ENCODE measurements around the gene TNFSF4. TPM values are rescaled to one million over a fixed set of nuclear protein-coding genes. Genes with fewer than 3 reads are reported as not detected.
A peak's percentile ranks its signal among the peaks of the same experiment; 100 is the strongest.

Gene TNFSF4
- total and polyA plus RNA-seq, 2 of the 13 experiments (the other 11 are each of a cell fraction or from before 2014, with no cell fraction given), result 2.4 to 7.9 TPM

DNA sequence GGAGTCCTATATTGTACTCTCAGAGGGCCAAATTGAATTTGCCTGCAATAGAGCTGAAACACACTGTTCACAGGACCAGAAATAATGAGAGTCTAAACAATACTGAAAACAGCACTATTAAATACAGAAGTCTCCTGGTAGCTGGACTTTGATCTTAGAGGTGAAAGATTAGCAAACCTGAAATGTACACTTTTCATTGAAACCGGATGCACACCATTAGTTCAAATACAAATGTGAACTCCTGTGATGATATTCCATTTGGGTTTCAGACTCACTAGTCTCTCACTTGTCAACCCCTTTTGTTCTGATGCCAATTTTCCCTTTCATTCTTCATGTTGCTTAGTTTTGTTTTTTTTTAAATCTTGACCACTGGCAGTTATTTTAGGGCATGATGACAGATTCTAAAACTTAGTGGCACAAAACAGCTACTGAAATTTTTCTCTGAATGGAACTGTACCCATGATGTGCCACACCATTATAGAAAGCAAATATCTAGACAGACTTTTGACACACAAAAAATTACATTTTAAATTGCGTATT is 5.9 kb upstream of the TNFSF4 start (continued):
- TF ChIP-seq, protein P1, sequence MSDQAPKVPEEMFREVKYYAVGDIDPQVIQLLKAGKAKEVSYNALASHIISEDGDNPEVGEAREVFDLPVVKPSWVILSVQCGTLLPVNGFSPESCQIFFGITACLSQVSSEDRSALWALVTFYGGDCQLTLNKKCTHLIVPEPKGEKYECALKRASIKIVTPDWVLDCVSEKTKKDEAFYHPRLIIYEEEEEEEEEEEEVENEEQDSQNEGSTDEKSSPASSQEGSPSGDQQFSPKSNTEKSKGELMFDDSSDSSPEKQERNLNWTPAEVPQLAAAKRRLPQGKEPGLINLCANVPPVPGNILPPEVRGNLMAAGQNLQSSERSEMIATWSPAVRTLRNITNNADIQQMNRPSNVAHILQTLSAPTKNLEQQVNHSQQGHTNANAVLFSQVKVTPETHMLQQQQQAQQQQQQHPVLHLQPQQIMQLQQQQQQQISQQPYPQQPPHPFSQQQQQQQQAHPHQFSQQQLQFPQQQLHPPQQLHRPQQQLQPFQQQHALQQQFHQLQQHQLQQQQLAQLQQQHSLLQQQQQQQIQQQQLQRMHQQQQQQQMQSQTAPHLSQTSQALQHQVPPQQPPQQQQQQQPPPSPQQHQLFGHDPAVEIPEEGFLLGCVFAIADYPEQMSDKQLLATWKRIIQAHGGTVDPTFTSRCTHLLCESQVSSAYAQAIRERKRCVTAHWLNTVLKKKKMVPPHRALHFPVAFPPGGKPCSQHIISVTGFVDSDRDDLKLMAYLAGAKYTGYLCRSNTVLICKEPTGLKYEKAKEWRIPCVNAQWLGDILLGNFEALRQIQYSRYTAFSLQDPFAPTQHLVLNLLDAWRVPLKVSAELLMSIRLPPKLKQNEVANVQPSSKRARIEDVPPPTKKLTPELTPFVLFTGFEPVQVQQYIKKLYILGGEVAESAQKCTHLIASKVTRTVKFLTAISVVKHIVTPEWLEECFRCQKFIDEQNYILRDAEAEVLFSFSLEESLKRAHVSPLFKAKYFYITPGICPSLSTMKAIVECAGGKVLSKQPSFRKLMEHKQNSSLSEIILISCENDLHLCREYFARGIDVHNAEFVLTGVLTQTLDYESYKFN (CRISPR knock-in tag; conservative IDR thresholded peaks at IDR 0.05), result peak; percentile 91
- TF ChIP-seq, protein P2, sequence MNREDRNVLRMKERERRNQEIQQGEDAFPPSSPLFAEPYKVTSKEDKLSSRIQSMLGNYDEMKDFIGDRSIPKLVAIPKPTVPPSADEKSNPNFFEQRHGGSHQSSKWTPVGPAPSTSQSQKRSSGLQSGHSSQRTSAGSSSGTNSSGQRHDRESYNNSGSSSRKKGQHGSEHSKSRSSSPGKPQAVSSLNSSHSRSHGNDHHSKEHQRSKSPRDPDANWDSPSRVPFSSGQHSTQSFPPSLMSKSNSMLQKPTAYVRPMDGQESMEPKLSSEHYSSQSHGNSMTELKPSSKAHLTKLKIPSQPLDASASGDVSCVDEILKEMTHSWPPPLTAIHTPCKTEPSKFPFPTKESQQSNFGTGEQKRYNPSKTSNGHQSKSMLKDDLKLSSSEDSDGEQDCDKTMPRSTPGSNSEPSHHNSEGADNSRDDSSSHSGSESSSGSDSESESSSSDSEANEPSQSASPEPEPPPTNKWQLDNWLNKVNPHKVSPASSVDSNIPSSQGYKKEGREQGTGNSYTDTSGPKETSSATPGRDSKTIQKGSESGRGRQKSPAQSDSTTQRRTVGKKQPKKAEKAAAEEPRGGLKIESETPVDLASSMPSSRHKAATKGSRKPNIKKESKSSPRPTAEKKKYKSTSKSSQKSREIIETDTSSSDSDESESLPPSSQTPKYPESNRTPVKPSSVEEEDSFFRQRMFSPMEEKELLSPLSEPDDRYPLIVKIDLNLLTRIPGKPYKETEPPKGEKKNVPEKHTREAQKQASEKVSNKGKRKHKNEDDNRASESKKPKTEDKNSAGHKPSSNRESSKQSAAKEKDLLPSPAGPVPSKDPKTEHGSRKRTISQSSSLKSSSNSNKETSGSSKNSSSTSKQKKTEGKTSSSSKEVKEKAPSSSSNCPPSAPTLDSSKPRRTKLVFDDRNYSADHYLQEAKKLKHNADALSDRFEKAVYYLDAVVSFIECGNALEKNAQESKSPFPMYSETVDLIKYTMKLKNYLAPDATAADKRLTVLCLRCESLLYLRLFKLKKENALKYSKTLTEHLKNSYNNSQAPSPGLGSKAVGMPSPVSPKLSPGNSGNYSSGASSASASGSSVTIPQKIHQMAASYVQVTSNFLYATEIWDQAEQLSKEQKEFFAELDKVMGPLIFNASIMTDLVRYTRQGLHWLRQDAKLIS (CRISPR knock-in tag; IDR thresholded peaks at IDR 0.05), result no peak
- TF ChIP-seq, protein P3, sequence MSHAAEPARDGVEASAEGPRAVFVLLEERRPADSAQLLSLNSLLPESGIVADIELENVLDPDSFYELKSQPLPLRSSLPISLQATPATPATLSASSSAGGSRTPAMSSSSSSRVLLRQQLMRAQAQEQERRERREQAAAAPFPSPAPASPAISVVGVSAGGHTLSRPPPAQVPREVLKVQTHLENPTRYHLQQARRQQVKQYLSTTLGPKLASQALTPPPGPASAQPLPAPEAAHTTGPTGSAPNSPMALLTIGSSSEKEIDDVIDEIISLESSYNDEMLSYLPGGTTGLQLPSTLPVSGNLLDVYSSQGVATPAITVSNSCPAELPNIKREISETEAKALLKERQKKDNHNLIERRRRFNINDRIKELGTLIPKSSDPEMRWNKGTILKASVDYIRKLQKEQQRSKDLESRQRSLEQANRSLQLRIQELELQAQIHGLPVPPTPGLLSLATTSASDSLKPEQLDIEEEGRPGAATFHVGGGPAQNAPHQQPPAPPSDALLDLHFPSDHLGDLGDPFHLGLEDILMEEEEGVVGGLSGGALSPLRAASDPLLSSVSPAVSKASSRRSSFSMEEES (CRISPR knock-in tag; IDR thresholded peaks at IDR 0.05), result 0 out of 2 replicates have a peak, but pooled peaks have one; percentile 32
- TF ChIP-seq KAT8 (CRISPR knock-in tag; IDR thresholded peaks at IDR 0.05) (0 out of 2 replicates have a peak, but pooled peaks have one; percentile 33), ZNF879 (CRISPR knock-in tag; IDR thresholded peaks at IDR 0.05) (no peak), CHD4 (IDR thresholded peaks at IDR 0.05; ENCODE audit: borderline replicate concordance, low read length) (peak; percentile 65; the same call in 1 of the 2 replicates), FOXO1 (CRISPR knock-in tag; IDR thresholded peaks at IDR 0.05) (peak; percentile 39; the same call in 1 of the 2 replicates), SMAD3 (CRISPR knock-in tag; IDR thresholded peaks at IDR 0.05) (peak; percentile 74; the same call in 1 of the 2 replicates), NFIC (IDR thresholded peaks at IDR 0.05; ENCODE audit: low read length) (peak; percentile 62; the same call in 1 of the 2 replicates), FOXA3 (CRISPR knock-in tag; IDR thresholded peaks at IDR 0.05) (peak; percentile 78), ZBTB38 (CRISPR knock-in tag; IDR thresholded peaks at IDR 0.05) (no peak), ZMYM4 (CRISPR knock-in tag; IDR thresholded peaks at IDR 0.05) (peak; percentile 72; the same call in 1 of the 2 replicates), RCOR2 (CRISPR knock-in tag; IDR thresholded peaks at IDR 0.05) (peak; percentile 48; the same call in 1 of the 2 replicates), NCOR1 (IDR thresholded peaks at IDR 0.05; ENCODE audit: borderline replicate concordance, low read length) (peak; percentile 96; the same call in 1 of the 2 replicates), U2AF1 (optimal IDR thresholded peaks at IDR 0.05; ENCODE audit: low read depth, low read length) (no peak)
- TF ChIP-seq, protein P4, sequence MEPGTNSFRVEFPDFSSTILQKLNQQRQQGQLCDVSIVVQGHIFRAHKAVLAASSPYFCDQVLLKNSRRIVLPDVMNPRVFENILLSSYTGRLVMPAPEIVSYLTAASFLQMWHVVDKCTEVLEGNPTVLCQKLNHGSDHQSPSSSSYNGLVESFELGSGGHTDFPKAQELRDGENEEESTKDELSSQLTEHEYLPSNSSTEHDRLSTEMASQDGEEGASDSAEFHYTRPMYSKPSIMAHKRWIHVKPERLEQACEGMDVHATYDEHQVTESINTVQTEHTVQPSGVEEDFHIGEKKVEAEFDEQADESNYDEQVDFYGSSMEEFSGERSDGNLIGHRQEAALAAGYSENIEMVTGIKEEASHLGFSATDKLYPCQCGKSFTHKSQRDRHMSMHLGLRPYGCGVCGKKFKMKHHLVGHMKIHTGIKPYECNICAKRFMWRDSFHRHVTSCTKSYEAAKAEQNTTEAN (CRISPR knock-in tag; conservative IDR thresholded peaks at IDR 0.05), result peak; percentile 94
- TF ChIP-seq, protein P5, sequence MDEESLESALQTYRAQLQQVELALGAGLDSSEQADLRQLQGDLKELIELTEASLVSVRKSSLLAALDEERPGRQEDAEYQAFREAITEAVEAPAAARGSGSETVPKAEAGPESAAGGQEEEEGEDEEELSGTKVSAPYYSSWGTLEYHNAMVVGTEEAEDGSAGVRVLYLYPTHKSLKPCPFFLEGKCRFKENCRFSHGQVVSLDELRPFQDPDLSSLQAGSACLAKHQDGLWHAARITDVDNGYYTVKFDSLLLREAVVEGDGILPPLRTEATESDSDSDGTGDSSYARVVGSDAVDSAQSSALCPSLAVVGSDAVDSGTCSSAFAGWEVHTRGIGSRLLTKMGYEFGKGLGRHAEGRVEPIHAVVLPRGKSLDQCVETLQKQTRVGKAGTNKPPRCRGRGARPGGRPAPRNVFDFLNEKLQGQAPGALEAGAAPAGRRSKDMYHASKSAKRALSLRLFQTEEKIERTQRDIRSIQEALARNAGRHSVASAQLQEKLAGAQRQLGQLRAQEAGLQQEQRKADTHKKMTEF (CRISPR knock-in tag; IDR thresholded peaks at IDR 0.05), result peak; percentile 79

Measured in HepG2 (cell line).